Medulla oblongata (tissue), 1 donor: ENCODE measurements around the gene SLITRK3.
A peak's percentile ranks its signal among the peaks of the same experiment; 100 is the strongest.
"Not testable (repeated sequence)": the region's sequence is repeated elsewhere in the genome, so short reads cannot be mapped to it uniquely, and the experiment has no call there.

ENCODE experiments used
- DNase-seq: peaks from one replicate; pipeline ENCODE4 v3.0.0-alpha.2; 2015; ENCODE audit errors: extremely low spot score

Gene SLITRK3

DNA sequence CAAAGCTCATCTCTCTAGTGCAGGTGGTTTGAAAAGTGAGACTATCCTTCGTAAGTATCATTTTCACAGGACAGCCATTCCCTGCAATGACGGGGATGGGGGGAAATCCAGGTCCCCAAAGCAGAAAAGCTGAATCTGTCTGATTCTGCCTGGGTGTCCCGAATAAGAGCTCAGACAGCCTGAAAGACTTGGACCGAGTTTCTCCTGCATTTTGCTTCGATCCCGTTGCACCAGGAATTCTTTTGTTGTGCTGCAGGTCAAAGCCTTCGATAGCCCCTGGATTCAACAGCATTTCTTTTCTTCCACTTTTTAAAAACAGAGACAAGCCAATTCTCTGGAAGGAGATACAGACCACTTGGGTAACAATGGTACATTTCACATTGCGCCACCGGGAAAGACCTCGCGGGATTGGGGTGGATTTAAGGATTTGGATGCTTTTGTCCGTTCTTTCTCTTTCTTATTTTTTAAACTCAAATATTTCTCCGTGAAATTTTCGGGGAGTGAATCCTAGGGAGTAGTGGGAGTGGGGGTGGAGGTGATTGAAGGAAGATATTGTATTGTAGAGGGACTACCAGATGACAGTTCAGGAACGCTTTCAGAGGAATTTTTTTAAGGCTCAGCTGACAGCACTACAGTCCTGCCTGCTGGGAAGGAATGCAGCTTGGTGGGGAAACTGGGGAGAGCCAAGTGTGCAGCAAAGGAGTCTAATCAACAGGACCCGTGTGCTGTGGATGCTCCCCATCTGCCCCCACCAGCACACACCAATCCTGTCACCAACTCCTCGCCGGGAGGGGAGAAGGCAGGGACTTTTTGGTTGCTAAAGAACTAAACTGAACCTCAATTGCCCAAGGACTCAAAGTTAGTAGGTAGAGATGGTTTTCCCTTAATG lies 2.6 kb downstream of the SLITRK3 start:
- no peak for DNase-seq

DNA sequence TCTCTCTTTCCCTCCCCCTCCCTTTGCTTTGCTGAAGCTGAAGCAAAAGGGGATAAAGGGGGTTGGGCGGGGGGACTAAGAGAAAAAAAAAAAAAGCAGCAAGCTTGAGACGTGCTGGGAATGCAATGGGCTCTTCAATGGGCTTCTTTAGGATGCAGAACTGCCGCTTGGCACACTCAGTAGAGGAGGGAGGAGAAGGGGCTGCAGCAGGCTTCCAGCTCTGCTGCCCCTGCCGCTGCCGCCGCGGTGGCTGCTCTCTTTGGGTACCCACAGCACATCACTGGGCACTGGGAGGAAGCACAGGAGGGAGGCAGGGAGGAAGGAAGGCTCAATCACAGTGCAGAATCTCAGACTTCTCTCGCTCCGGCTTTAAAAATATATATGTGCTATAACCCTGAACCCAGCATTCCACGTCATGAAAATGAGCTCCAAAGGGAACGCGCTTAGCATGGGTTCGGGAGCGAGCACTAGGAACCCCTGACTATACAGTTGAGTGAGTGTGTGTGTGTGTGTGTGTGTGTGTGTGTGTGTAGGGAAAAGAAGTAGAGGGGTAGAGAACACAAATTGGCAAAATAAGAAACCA lies 3.5 kb downstream of the SLITRK3 start:
- DNase-seq: no peak

DNA sequence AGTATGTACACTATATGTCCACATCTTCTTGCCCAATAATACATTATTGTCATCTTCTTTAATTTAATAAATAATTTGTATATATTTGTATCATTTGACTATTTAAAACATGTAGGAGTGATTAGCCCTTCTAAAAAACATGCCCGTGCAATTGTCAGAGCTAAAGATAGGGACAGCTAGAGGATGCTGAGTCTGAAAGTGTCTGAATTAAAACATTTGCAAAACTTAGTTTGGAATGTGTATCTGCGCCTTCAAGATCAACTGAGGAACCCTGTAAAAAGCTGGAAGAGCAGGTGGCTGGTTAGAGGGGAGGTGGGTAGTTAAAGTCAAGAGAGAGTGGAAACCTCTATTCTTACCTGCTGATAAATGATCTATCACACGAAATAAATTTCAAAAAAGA lies 4.7 kb downstream of the SLITRK3 start:
- no peak for DNase-seq

DNA sequence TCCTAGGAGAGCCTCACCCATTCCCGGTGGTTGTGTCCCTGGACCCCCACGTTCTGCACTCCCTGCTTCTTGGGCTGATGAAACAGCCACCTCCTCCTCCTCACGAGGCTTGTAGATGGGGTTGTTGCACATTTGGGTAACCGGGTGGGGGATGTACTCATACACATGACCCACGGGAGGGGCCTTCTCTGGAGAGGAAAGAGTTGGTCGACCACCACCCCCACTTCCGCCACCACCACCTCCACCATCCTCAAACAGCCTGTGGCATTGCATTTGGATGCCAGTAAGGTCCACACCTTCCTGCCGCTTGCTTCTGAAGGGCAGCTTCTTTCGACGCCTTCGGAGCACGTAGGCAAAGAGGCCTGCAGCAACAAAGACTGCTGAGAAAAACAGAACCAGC lies 7.7 kb downstream of the SLITRK3 start:
- no peak for DNase-seq

DNA sequence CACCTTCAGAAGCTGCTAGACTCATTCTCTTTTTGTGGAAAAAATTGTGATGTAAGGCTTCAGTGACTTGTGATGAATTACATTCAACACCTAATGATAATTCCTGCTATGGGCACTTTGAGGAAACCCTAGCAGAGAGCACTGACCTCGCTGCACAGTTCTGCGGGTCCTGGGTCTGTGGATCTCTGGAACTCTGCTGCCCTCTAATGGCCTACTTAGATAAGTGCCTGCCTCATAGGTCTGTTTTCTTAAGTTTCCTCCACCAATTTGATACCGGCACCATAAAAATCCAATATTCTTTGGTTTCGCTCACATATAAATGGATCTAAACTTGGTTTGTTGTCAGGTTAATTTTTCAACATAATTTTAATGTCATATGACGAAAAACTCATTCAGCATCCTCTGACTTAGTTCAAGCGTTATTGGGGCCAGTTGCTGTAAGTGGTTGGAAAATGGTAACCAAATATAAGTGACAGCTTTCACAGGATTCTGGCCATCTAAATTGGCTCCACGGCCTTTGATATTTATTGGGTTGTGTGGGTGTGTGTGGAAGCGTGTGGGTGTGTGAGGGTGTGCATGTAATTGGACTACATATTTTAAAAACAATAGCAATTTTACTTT lies 10.4 kb downstream of the SLITRK3 start:
- peak; percentile 85 for DNase-seq

DNA sequence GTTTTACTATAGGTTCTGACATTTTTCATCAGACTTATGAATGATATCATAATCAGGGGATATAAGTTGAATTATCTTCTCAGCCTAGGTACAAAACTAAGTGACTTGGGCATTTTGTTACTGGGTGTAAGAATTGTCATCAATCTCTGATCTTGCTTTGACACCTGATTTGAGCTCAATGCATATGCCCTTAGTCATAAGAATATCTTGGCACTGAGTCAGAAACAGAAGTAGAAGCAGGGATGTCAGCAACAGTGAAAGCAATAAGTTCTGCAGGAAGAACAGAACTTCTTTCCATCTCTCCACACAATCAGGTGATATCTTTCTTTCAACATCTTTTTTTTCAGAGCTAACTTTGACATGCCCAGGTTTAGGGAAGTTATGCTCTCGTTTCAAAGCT lies 14.6 kb downstream of the SLITRK3 start:
- no peak for DNase-seq

DNA sequence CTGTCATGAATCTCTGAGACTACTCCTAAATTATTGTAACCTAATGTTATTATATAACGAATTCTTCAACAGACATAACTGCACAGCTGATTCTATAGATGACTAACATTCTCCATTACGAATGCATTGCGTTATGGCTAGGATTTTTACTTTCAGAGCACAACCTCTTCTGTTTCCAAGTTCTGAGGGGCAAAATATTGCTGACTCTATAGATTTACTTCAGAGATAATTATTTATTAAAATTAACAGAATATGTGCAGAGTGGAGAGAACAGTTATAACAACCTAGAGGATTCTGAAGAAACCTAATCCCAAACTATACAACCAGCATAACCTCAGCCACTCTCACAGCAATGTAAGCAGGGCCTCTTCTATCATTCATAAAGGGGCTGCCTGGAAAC lies 25.9 kb downstream of the SLITRK3 start:
- DNase-seq: no peak

DNA sequence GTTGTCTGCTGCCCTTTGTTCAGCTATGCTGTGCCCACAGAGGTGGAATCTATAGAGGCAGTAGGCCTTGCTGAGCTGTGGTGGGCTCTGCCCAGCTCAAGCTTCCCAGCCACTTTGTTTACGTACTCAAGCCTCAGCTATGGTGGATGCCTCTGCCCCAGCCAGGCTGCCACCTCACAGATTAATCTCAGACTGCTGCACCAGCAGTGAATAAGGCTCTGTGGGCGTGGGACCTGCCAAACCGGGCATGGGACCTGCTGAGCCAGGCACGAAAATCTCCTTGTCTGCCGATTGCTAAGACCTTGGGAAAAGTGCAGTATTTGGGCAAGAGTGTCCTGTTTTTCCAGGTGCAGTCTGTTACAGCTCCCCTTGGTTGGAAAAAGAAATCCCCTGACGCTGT lies 26.8 kb downstream of the SLITRK3 start:
- no peak for DNase-seq

DNA sequence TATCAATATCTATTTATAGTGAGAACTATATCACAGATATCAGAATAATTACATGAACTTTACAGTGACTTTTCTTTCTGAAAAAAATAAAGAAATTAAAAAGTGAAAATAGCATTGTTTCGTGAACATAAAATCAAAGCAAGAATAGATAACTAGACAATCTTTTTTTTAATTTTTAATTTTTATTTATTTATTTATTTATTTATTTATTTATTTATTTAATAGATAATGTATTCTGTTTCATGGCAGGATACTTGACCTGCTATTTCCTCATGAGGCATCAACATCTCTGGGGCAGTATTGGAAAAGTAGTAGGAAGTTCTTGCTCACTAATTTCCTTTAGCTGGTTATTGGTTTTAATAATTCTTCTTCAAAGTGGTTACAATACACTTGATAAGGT lies 33.3 kb downstream of the SLITRK3 start:
- no peak for DNase-seq

DNA sequence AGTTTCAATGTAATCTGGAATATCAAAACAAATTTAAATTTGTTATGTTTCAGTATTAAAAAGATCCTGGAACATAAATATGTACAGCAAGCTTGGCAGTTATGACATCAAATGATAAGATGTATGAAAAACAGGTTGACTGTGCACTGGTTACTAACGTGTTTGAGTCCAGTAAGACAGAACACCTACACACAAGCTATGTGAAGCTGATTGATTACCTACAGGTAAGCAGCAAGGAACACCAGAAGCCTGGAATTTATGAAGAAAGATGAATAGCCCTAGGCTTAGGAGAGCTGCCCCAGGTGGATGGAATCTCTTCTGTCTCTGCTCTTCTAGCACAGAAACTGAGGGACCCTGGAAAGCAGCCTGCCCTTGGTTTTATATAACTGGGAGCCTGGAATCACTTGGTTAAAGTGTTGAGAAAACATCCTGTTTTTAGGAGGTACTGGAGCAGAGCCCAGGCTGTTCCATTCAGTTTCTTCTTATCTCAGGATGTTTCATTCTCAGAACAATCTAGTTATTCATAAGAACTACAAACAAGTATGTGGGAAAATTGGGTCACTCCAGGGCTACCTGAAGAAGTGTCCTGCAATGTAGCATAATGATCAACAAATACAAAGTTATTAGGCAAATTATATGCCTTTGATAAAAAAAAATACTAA lies 36.3 kb downstream of the SLITRK3 start:
- no peak for DNase-seq

DNA sequence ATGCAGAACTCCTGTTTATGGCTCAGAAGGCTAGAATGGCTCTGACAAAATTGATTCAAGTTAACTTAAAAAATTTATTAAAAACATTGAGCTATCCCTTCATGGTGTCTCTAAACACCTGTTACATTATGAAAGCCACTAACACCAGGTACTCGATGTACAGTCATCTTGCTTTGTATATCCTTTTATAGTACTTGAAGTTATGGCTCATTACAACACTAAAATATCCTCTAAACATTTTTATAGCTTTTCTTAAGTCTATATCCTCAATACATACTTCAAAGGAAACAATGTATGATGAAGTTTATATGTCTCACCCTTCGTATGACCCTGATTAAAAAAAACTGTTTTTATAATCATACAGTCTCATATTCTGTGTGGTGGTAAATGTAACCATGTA lies 38.2 kb downstream of the SLITRK3 start:
- no peak for DNase-seq

DNA sequence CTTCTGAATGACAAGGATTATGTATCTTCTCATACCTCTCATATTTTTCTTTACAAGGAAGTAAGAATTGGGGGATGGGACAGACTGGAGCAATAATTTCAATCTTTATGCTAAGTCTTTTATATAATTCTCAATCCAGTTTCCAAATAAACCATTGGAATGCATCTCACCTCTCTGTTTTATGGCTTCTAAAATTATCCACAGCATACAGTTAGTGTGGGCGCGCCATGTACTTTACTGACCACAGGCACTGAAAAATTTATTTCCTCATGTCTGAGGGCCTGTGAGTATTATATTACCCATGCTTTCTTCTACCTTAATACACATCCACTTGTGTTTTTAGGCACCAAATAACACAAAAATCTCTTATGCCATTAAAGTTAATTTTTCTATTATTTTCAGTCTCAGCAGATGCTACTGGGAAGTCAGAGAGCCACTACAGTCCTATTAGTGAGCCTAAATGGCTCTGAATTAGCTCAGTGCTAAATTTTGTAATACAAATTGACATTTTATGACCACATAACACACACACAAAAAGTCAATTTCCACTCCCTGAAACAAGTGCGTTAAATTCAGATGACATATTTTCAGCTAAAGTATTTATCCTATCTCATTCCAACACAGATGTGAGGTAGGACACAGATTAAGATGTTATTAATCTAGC lies 39.3 kb downstream of the SLITRK3 start:
- no peak for DNase-seq

DNA sequence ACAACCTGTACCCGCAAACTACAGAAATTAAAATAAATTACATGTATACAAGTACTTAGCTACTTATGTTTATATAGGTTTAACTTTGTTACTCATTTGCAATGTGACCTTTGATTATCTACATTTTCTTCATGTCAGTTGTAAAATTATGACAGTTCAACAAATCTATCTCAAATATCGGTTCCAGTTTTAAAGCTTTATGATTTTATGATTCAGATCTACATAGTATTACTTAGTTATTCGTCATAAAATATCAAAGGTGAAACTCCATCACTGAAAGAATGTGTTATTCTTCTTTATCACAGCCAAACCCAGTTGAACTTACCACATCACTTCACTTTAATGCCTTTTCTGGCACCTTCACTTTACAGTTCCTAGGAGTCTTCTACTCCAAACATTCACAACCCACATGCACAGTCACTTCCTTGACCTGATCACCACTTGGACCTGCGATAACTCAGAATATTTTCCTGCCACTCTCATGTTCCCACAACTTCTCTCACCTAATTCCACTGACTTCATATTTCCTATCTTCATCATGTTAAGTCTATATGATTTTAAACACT lies 47.2 kb downstream of the SLITRK3 start:
- no peak for DNase-seq

DNA sequence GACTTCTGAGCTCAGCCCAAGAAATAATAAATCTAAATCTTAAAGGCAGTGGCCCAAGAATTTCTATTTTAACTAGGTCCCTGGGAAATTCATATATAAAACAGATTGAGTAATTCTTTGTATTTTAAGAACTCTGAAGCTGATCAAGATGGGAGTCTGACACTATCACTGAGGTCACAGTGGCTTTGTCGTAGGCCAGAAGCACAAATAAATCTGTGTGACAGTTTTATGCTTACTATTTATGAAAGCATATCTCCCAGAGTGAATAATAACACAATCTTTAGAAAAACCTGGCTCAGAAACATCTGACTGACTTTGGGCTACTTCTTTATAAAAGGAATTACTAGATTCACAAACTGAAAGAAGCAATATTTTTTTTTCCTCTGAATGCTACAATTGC lies 51.9 kb downstream of the SLITRK3 start:
- DNase-seq: no peak

DNA sequence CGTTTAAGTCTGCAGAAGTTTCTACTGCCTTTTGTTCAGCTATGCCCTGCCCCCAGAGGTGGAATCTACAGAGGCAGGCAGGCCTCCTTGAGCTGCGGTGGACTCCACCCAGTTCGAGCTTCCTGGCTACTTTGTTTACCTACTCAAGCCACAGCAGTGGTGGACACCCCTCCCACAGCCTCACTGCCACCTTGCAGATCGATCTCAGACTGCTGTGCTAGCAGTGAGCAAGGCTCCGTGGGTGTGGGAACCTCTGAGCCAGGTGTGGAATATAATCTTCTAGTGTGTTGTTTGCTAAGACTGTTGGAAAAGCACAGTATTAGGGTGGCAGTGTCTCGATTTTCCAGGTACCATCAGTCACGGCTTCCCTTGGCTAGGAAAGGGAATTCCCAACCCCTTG lies 56.3 kb downstream of the SLITRK3 start:
- not testable (repeated sequence) for DNase-seq
